GM23338 (cell line): ENCODE results near the gene AHI1. TPM values are rescaled to one million over a fixed set of nuclear protein-coding genes. Genes with fewer than 3 reads are reported as not detected.

ENCODE experiments used
- CREB1 ChIP-seq: fragments of 250-450 bp; sonication (Bioruptor Pico); IDR thresholded peaks from 2 replicates; pipeline ENCODE4 v1.5.0; 2020; ENCODE audit warnings: low read depth, mild to moderate bottlenecking, moderate library complexity
- EZH2 ChIP-seq: fragments of 200-600 bp; sonication (generic); IDR thresholded peaks from one replicate; pipeline ENCODE4 v1.8.0; 2017; ENCODE audit warnings: antibody characterized with exemption, mild to moderate bottlenecking, low read depth; ENCODE audit not compliant: unreplicated experiment
- EZH2phosphoT487 ChIP-seq: fragments of 200-600 bp; sonication (generic); IDR thresholded peaks from one replicate; pipeline ENCODE4 v1.8.1; 2018; ENCODE audit warnings: antibody characterized with exemption; ENCODE audit not compliant: unreplicated experiment
- NANOG ChIP-seq: IDR thresholded peaks from 2 replicates; pipeline ENCODE4 v1.6.1; 2016; ENCODE audit warnings: antibody characterized with exemption, borderline replicate concordance
- POLR2AphosphoS5 ChIP-seq: IDR thresholded peaks from 2 replicates; pipeline ENCODE4 v1.6.1; 2016; ENCODE audit warnings: antibody characterized with exemption, low read depth
- ZNF114 ChIP-seq: fragments of 250-450 bp; sonication (Bioruptor Pico); IDR thresholded peaks from 2 replicates; pipeline ENCODE4 v1.5.0; 2020; ENCODE audit warnings: mild to moderate bottlenecking, moderate library complexity
- ZNF331 ChIP-seq: fragments of 250-450 bp; sonication (Bioruptor Pico); IDR thresholded peaks from 2 replicates; pipeline ENCODE4 v1.5.0; 2020; ENCODE audit warnings: low read depth, mild to moderate bottlenecking, moderate library complexity
- polyA plus RNA-seq: library from polyadenylated mRNA; unstranded; fragments of >200 nt; fragmentation: Nextera tagmentation; extraction: Ambion mirVana; gene quantifications from 2 replicates; pipeline ENCODE4 v1.2.1, GENCODE V29; 2016
- total RNA-seq: library from RNA; depleted of rRNA; stranded (reverse); fragments of >200 nt; shearing (Covaris generic); gene quantifications from 2 replicates; pipeline ENCODE4 v1.2.3, GENCODE V29; 2014
- TF ChIP-seq, protein P1 (sequence below): fragments of 250-450 bp; sonication (Bioruptor Pico); IDR thresholded peaks from 2 replicates; pipeline ENCODE4 v1.5.0; 2020; ENCODE audit warnings: mild to moderate bottlenecking, moderate library complexity
- TF ChIP-seq, protein P2 (sequence below): IDR thresholded peaks from 2 replicates; pipeline ENCODE4 v1.6.1; 2016; ENCODE audit warnings: antibody characterized with exemption

AHI1 gene
- total and polyA plus RNA-seq, 2 experiments from 2014 or later: 19.8 to 72.9 TPM

DNA sequence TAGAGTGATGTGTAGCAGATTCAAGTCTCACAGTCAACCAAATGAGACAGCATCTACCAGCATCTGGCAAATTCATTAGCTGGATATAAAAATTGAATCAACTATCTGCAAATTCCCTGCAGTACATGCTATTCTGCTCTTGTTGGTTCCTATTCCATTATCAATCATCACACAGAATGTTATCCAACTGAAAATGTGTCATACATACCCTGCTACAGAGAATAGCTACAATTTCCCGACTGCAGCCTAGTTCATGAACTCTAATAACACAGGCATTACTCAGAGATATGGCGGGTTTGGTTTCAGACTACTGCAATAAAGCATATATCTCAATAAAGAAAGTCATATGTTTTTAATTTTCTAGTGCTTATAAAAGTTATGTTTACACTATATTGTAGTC, 78.4 kb downstream of the AHI1 start (continued):
- TF ChIP-seq, protein P1, sequence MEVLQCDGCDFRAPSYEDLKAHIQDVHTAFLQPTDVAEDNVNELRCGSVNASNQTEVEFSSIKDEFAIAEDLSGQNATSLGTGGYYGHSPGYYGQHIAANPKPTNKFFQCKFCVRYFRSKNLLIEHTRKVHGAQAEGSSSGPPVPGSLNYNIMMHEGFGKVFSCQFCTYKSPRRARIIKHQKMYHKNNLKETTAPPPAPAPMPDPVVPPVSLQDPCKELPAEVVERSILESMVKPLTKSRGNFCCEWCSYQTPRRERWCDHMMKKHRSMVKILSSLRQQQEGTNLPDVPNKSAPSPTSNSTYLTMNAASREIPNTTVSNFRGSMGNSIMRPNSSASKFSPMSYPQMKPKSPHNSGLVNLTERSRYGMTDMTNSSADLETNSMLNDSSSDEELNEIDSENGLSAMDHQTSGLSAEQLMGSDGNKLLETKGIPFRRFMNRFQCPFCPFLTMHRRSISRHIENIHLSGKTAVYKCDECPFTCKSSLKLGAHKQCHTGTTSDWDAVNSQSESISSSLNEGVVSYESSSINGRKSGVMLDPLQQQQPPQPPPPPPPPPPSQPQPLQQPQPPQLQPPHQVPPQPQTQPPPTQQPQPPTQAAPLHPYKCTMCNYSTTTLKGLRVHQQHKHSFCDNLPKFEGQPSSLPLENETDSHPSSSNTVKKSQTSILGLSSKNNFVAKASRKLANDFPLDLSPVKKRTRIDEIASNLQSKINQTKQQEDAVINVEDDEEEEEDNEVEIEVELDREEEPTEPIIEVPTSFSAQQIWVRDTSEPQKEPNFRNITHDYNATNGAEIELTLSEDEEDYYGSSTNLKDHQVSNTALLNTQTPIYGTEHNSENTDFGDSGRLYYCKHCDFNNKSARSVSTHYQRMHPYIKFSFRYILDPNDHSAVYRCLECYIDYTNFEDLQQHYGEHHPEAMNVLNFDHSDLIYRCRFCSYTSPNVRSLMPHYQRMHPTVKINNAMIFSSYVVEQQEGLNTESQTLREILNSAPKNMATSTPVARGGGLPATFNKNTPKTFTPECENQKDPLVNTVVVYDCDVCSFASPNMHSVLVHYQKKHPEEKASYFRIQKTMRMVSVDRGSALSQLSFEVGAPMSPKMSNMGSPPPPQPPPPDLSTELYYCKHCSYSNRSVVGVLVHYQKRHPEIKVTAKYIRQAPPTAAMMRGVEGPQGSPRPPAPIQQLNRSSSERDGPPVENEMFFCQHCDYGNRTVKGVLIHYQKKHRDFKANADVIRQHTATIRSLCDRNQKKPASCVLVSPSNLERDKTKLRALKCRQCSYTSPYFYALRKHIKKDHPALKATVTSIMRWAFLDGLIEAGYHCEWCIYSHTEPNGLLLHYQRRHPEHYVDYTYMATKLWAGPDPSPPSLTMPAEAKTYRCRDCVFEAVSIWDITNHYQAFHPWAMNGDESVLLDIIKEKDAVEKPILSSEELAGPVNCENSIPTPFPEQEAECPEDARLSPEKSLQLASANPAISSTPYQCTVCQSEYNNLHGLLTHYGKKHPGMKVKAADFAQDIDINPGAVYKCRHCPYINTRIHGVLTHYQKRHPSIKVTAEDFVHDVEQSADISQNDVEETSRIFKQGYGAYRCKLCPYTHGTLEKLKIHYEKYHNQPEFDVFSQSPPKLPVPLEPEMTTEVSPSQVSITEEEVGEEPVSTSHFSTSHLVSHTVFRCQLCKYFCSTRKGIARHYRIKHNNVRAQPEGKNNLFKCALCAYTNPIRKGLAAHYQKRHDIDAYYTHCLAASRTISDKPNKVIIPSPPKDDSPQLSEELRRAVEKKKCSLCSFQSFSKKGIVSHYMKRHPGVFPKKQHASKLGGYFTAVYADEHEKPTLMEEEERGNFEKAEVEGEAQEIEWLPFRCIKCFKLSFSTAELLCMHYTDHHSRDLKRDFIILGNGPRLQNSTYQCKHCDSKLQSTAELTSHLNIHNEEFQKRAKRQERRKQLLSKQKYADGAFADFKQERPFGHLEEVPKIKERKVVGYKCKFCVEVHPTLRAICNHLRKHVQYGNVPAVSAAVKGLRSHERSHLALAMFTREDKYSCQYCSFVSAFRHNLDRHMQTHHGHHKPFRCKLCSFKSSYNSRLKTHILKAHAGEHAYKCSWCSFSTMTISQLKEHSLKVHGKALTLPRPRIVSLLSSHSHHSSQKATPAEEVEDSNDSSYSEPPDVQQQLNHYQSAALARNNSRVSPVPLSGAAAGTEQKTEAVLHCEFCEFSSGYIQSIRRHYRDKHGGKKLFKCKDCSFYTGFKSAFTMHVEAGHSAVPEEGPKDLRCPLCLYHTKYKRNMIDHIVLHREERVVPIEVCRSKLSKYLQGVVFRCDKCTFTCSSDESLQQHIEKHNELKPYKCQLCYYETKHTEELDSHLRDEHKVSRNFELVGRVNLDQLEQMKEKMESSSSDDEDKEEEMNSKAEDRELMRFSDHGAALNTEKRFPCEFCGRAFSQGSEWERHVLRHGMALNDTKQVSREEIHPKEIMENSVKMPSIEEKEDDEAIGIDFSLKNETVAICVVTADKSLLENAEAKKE (CRISPR knock-in tag): no peak
- TF ChIP-seq ZNF331: no peak
- no peak for TF ChIP-seq NANOG
- TF ChIP-seq ZNF114: no peak
- no peak for TF ChIP-seq CREB1 (CRISPR knock-in tag)
- no peak for TF ChIP-seq EZH2
- TF ChIP-seq POLR2AphosphoS5: no peak
- no peak for TF ChIP-seq EZH2phosphoT487
- TF ChIP-seq, protein P2, sequence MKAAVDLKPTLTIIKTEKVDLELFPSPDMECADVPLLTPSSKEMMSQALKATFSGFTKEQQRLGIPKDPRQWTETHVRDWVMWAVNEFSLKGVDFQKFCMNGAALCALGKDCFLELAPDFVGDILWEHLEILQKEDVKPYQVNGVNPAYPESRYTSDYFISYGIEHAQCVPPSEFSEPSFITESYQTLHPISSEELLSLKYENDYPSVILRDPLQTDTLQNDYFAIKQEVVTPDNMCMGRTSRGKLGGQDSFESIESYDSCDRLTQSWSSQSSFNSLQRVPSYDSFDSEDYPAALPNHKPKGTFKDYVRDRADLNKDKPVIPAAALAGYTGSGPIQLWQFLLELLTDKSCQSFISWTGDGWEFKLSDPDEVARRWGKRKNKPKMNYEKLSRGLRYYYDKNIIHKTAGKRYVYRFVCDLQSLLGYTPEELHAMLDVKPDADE: no peak
